ENCODE results near the gene NOL6.
"Not testable (repeated sequence)": the region's sequence is repeated elsewhere in the genome, so short reads cannot be mapped to it uniquely, and the experiment has no call there.

Gene NOL6

GRCh38 chr9:33454661-33455026 is 19.1 kb downstream of the NOL6 start:
- in situ Hi-C loops (cut with HindIII; ENCODE audit: low sequenced_read_pairs) = not testable (repeated sequence)

GRCh38 chr9:33453999-33454660 is 19.6 kb downstream of the NOL6 start:
- in situ Hi-C loops (cut with HindIII; ENCODE audit: low sequenced_read_pairs) = no loop called here

- in situ Hi-C loops (cut with HindIII; ENCODE audit: low sequenced_read_pairs) = no loop called here
These were observed 20.4 kb downstream of the NOL6 start for GRCh38 chr9:33453286-33453860.

- in situ Hi-C loops (cut with HindIII; ENCODE audit: low sequenced_read_pairs) = no loop called here
These were observed 20.9 kb downstream of the NOL6 start for GRCh38 chr9:33452828-33453271.

GRCh38 chr9:33450621-33451146 is 23.0 kb downstream of the NOL6 start:
- in situ Hi-C loops (cut with HindIII; ENCODE audit: low sequenced_read_pairs) = no loop called here

GRCh38 chr9:33449715-33450114 is 24.0 kb downstream of the NOL6 start:
- in situ Hi-C loops (cut with HindIII; ENCODE audit: low sequenced_read_pairs) = no loop called here

GRCh38 chr9:33447799-33448553 is 25.7 kb downstream of the NOL6 start:
- in situ Hi-C loops (cut with HindIII; ENCODE audit: low sequenced_read_pairs) = no loop called here

GRCh38 chr9:33446946-33447798 is 26.6 kb downstream of the NOL6 start, which contains the start of gene AQP3:
Gene AQP3, minus strand, starts transcription at chr9:33447593. Its CDS starts 63 bp downstream, at chr9:33447530.
- in situ Hi-C loops (cut with HindIII; ENCODE audit: low sequenced_read_pairs) = no loop called here

GRCh38 chr9:33446240-33446945 is 27.3 kb downstream of the NOL6 start:
- in situ Hi-C loops (cut with HindIII; ENCODE audit: low sequenced_read_pairs) = no loop called here

- in situ Hi-C loops (cut with HindIII; ENCODE audit: low sequenced_read_pairs) = no loop called here
These were observed 28.1 kb downstream of the NOL6 start for GRCh38 chr9:33445389-33446239.

- in situ Hi-C loops (cut with HindIII; ENCODE audit: low sequenced_read_pairs) = no loop called here
These were observed 30.1 kb downstream of the NOL6 start for GRCh38 chr9:33443464-33444154.

GRCh38 chr9:33443047-33443446 is 30.7 kb downstream of the NOL6 start:
- in situ Hi-C loops (cut with HindIII; ENCODE audit: low sequenced_read_pairs) = no loop called here

- in situ Hi-C loops (cut with HindIII; ENCODE audit: low sequenced_read_pairs) = no loop called here
These were observed 31.6 kb downstream of the NOL6 start for GRCh38 chr9:33442125-33442524.

GRCh38 chr9:33440609-33441008 is 33.1 kb downstream of the NOL6 start:
- in situ Hi-C loops (cut with HindIII; ENCODE audit: low sequenced_read_pairs) = no loop called here

GRCh38 chr9:33440204-33440603 is 33.5 kb downstream of the NOL6 start:
- in situ Hi-C loops (cut with HindIII; ENCODE audit: low sequenced_read_pairs) = no loop called here

GRCh38 chr9:33439731-33440130 is 34.0 kb downstream of the NOL6 start:
- in situ Hi-C loops (cut with HindIII; ENCODE audit: low sequenced_read_pairs) = no loop called here

GRCh38 chr9:33438926-33439680 is 34.6 kb downstream of the NOL6 start:
- in situ Hi-C loops (cut with HindIII; ENCODE audit: low sequenced_read_pairs) = no loop called here

GRCh38 chr9:33437898-33438297 is 35.8 kb downstream of the NOL6 start:
- in situ Hi-C loops (cut with HindIII; ENCODE audit: low sequenced_read_pairs) = no loop called here
